GM13976 (cell line): ENCODE data around the gene IRS2.

Experiments
- DNase-seq: peaks from one replicate; pipeline ENCODE4 v3.0.0; 2012; ENCODE audit warnings: low spot score
- in situ Hi-C: fragments of 300-500 bp; cut with MboI; formaldehyde crosslinking; loops from one replicate; pipeline ENCODE4 v1.12.0; 2022; ENCODE audit warnings: low sequenced_read_pairs, mixed read lengths, inconsistent platforms; ENCODE audit not compliant: unreplicated experiment
- TF ChIP-seq, protein P1 (sequence below): IDR thresholded peaks from 2 replicates; pipeline ENCODE4 v1.5.1; 2012; ENCODE audit warnings: borderline replicate concordance, mild to moderate bottlenecking; ENCODE audit not compliant: insufficient read depth; ENCODE audit errors: extremely low read depth, missing control alignments, control extremely low read depth

Gene IRS2

DNA sequence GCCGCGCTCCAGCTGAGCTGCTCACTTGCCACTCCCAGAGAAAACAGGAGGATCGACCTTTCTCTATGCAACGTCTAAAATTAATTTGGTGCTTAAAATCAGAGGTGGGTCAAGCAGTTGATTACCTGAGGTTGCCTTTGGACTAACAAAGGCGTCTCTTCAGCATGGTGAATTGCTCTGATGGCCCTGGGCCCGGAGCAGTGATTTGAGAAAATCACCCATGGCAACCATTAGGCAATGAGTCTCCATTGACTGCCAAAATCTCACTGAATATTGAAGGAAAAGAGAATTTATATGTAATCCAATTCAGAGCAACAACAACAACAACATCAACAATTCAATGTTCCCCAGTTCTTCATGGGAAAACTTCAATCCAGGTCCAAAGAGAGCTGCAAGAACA lies 61.8 kb downstream of the IRS2 start:
- in situ Hi-C loops: no loop called here
- no peak for DNase-seq
- TF ChIP-seq, protein P1, sequence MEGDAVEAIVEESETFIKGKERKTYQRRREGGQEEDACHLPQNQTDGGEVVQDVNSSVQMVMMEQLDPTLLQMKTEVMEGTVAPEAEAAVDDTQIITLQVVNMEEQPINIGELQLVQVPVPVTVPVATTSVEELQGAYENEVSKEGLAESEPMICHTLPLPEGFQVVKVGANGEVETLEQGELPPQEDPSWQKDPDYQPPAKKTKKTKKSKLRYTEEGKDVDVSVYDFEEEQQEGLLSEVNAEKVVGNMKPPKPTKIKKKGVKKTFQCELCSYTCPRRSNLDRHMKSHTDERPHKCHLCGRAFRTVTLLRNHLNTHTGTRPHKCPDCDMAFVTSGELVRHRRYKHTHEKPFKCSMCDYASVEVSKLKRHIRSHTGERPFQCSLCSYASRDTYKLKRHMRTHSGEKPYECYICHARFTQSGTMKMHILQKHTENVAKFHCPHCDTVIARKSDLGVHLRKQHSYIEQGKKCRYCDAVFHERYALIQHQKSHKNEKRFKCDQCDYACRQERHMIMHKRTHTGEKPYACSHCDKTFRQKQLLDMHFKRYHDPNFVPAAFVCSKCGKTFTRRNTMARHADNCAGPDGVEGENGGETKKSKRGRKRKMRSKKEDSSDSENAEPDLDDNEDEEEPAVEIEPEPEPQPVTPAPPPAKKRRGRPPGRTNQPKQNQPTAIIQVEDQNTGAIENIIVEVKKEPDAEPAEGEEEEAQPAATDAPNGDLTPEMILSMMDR: no peak

DNA sequence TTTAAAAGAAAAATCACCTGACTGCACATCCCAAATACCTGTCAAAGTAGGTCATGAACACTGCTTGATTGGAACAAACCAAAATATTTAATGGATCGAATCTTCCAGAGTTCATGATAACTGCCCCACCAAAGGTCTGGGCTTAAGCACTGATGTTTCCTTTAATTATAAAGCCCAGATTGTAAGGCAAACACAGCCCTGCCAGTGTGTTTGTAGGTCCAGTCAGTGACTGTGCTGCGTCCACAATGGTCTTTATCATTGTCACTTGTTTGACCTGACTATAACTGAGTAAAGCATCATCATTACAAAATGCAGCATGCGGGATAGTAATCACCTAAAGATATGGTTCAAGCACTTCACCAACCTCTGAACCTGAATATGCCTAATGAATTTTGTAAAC lies 63.3 kb downstream of the IRS2 start:
- TF ChIP-seq, protein P1: no peak
- DNase-seq: no peak
- in situ Hi-C loops: no loop called here

DNA sequence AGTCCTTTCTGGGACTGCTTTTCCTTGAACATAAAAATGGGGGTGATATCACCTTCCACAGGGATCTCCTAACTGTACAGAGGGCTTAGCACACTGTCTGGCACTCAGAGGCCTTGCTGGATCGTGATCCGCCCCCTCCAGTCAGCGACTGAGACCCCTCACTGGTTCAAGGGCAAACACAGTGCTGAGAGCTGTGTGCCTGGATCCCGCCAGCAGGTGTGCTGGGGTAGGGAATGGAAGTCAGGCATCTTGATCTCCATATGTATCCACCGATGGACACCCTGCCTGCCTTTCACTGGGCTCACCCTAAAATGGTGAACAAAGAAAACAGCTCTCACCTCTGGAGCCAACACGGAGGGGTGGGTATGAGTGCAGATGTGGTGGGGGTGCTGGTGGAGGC lies 64.3 kb downstream of the IRS2 start:
- TF ChIP-seq, protein P1: no peak
- DNase-seq: no peak
- in situ Hi-C loops: no loop called here

DNA sequence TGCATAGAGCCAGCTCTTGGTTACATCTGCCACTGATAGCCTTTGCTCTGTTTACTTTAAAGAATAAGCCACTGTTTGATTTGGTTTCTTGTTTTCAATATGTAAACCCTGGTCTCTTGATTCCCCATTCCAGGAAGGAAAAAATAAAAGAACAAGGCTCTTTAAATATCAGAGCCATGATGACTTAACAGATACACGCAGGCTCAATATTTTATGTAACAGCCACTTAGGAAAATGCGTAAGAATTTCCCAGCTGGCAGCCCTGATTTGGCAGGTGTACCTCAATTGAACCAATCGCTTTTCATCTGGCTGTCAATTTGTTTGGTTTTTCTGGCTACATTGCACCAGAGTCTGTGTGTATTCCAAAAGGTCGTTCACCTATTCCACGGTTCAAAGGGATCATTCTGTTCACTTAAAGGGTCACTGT lies 65.6 kb downstream of the IRS2 start:
- DNase-seq: no peak
- TF ChIP-seq, protein P1: no peak
- in situ Hi-C loops: no loop called here

DNA sequence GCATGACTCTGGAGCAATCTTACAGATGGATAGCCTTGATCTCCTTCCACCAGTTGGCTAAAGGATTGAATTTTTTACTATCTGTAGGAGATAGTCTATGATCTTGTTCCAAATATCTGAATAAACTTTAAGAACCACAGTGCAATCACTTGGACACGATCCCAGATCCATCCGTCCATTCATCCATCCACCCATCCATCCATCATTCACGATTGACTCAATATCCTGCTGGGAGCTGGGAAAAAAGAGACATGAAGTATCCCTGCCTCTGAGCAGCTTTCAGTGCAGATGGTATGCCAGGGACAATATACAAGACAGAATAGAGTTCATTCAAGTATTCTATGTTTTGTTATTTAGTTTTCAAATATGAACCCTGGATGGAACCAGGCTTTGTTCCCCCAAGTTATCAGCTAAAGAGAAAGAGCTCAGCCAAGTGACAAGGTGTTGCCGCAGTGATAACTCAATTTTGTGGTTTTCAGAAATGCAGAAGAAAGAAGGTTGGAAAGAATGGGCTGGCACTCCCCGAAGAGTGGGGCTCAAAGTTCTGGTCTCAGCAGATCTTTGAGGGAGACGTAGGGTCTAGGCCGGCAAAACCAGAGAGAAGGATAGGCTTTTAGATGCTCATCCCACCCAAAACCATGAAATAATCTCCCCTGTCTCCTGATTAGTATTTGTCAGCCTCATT lies 66.3 kb downstream of the IRS2 start:
- no peak for DNase-seq
- TF ChIP-seq, protein P1: no peak
- in situ Hi-C loops: no loop called here

DNA sequence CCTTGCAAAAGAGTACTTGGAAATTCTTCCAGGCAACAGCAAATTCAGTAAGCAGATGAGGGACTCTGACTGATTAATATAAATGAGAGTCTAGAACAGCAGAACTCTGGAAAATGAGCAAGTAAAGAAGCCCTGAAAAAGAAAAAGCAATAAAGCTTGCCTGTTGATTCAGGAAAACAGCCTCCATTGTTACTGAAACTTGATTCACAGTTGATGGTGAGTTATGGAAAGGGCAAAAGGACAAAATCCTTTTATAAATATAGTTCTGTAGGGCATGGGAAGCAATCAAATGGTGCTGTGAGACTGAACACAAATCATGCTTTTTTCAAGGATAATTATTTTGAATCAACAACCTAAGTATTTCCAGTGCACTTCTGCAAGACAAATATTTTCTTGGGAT lies 67.7 kb downstream of the IRS2 start:
- TF ChIP-seq, protein P1: no peak
- in situ Hi-C loops: no loop called here
- no peak for DNase-seq
